Astrocyte (in vitro differentiated cells and primary cell): ENCODE measurements around the gene BTBD1.

Experiments
- CTCF ChIP-seq: IDR thresholded peaks from 2 replicates; pipeline ENCODE4 v1.5.1; 2011; ENCODE audit warnings: low read depth, mild to moderate bottlenecking, inconsistent platforms, low read length, moderate library complexity; ENCODE audit not compliant: insufficient read depth
- EZH2 ChIP-seq: IDR thresholded peaks from 2 replicates; pipeline ENCODE4 v1.6.1; 2012; ENCODE audit warnings: mild to moderate bottlenecking, low read length, inconsistent platforms; ENCODE audit not compliant: insufficient read depth

- TF ChIP-seq CTCF (no peak), EZH2 (no peak)
Observed at GRCh38 chr15:82980981-82981380, 86.1 kb downstream of the BTBD1 start.
